GM23338 (cell line): ENCODE results near the gene TRPC3. TPM values are rescaled to one million over a fixed set of nuclear protein-coding genes. Genes with fewer than 3 reads are reported as not detected.
"Not testable (repeated sequence)": the region's sequence is repeated elsewhere in the genome, so short reads cannot be mapped to it uniquely, and the experiment has no call there.

Source experiments
- ATAC-seq: fragments of 200-7000 bp; cut with Tn5 transposase; 3 replicates; pipeline ENCODE4 v1.9.1; 2020
- DNase-seq: peaks from one replicate; pipeline ENCODE4 v3.0.0-alpha.2; 2015; ENCODE audit warnings: low spot score
- H2AFZ ChIP-seq: fragments of 200-600 bp; sonication (generic); 2 replicates; pipeline ENCODE4 v1.8.0; 2016; ENCODE audit warnings: antibody characterized with exemption, mild to moderate bottlenecking, moderate library complexity
- H3F3A ChIP-seq: fragments of 200-600 bp; sonication (generic); replicated peaks from 2 replicates; pipeline ENCODE4 v1.8.0; 2017; ENCODE audit warnings: antibody characterized with exemption, mixed run types, low read depth
- H3K27ac ChIP-seq: fragments of 200-600 bp; sonication (generic); 2 replicates; pipeline ENCODE4 v1.6.1; 2016; ENCODE audit warnings: low read depth
- H3K27me3 ChIP-seq: fragments of 200-600 bp; sonication (generic); 2 replicates; pipeline ENCODE4 v1.8.0; 2016; ENCODE audit warnings: mild to moderate bottlenecking, mixed run types, moderate library complexity; ENCODE audit not compliant: insufficient read depth
- H3K36me3 ChIP-seq: fragments of 200-600 bp; sonication (generic); 2 replicates; pipeline ENCODE4 v1.8.0; 2016; ENCODE audit warnings: mild to moderate bottlenecking; ENCODE audit not compliant: insufficient read depth
- H3K4me1 ChIP-seq: fragments of 200-600 bp; sonication (generic); 2 replicates; pipeline ENCODE4 v1.8.0; 2016; ENCODE audit warnings: mild to moderate bottlenecking, moderate library complexity; ENCODE audit not compliant: insufficient read depth
- H3K4me2 ChIP-seq: fragments of 200-600 bp; sonication (generic); 2 replicates; pipeline ENCODE4 v1.7.1; 2017; ENCODE audit warnings: mixed run types
- H3K4me3 ChIP-seq: fragments of 200-600 bp; sonication (generic); 2 replicates; pipeline ENCODE4 v1.6.1; 2016; ENCODE audit warnings: mixed run types
- H3K79me2 ChIP-seq: fragments of 200-600 bp; sonication (generic); replicated peaks from 2 replicates; pipeline ENCODE4 v1.8.0; 2017; ENCODE audit warnings: mild to moderate bottlenecking; ENCODE audit not compliant: insufficient read depth
- H3K9me2 ChIP-seq: fragments of 200-600 bp; sonication (generic); 2 replicates; pipeline ENCODE4 v1.8.0; 2017; ENCODE audit not compliant: insufficient read depth
- H4K20me1 ChIP-seq: fragments of 200-600 bp; sonication (generic); replicated peaks from 2 replicates; pipeline ENCODE4 v1.8.0; 2017; ENCODE audit warnings: mild to moderate bottlenecking; ENCODE audit not compliant: insufficient read depth
- H3K27ac Mint-ChIP-seq: 2 replicates; pipeline ENCODE4 v1.8.0; 2020; ENCODE audit warnings: inconsistent platforms, mild to moderate bottlenecking, moderate library complexity, mixed read lengths
- H3K27me3 Mint-ChIP-seq: 3 replicates; pipeline ENCODE4 v1.8.0; 2022; ENCODE audit warnings: low read depth, mild to moderate bottlenecking, moderate library complexity, mixed read lengths, inconsistent platforms; ENCODE audit not compliant: insufficient read depth, poor library complexity
- H3K36me3 Mint-ChIP-seq: 3 replicates; pipeline ENCODE4 v1.8.0; 2021; ENCODE audit warnings: low read depth, mild to moderate bottlenecking, inconsistent platforms, moderate library complexity, mixed read lengths
- H3K4me1 Mint-ChIP-seq: 3 replicates; pipeline ENCODE4 v1.8.0; 2020; ENCODE audit warnings: mild to moderate bottlenecking, inconsistent platforms, mixed read lengths
- H3K4me3 Mint-ChIP-seq: 3 replicates; pipeline ENCODE4 v1.8.0; 2021; ENCODE audit warnings: moderate library complexity, mild to moderate bottlenecking, inconsistent platforms, mixed read lengths
- H3K9me3 Mint-ChIP-seq: 3 replicates; pipeline ENCODE4 v1.8.0; 2020; ENCODE audit warnings: moderate library complexity, mild to moderate bottlenecking, inconsistent platforms, mixed read lengths
- CREB1 ChIP-seq: fragments of 250-450 bp; sonication (Bioruptor Pico); IDR thresholded peaks from 2 replicates; pipeline ENCODE4 v1.5.0; 2020; ENCODE audit warnings: low read depth, mild to moderate bottlenecking, moderate library complexity
- EZH2 ChIP-seq: fragments of 200-600 bp; sonication (generic); IDR thresholded peaks from one replicate; pipeline ENCODE4 v1.8.0; 2017; ENCODE audit warnings: antibody characterized with exemption, mild to moderate bottlenecking, low read depth; ENCODE audit not compliant: unreplicated experiment
- EZH2phosphoT487 ChIP-seq: fragments of 200-600 bp; sonication (generic); IDR thresholded peaks from one replicate; pipeline ENCODE4 v1.8.1; 2018; ENCODE audit warnings: antibody characterized with exemption; ENCODE audit not compliant: unreplicated experiment
- JUNB ChIP-seq: IDR thresholded peaks from one replicate; pipeline ENCODE4 v1.6.1; 2016; ENCODE audit warnings: antibody characterized with exemption; ENCODE audit not compliant: unreplicated experiment
- POLR2AphosphoS5 ChIP-seq: IDR thresholded peaks from 2 replicates; pipeline ENCODE4 v1.6.1; 2016; ENCODE audit warnings: antibody characterized with exemption, low read depth
- REST ChIP-seq: IDR thresholded peaks from one replicate; pipeline ENCODE4 v1.6.1; 2018; ENCODE audit warnings: antibody characterized with exemption; ENCODE audit not compliant: unreplicated experiment
- STAT1 ChIP-seq: IDR thresholded peaks from one replicate; pipeline ENCODE4 v1.6.1; 2016; ENCODE audit warnings: antibody characterized with exemption; ENCODE audit not compliant: unreplicated experiment
- ZNF114 ChIP-seq: fragments of 250-450 bp; sonication (Bioruptor Pico); IDR thresholded peaks from 2 replicates; pipeline ENCODE4 v1.5.0; 2020; ENCODE audit warnings: mild to moderate bottlenecking, moderate library complexity
- polyA plus RNA-seq: library from polyadenylated mRNA; unstranded; fragments of >200 nt; fragmentation: Nextera tagmentation; extraction: Ambion mirVana; gene quantifications from 2 replicates; pipeline ENCODE4 v1.2.1, GENCODE V29; 2016
- total RNA-seq: library from RNA; depleted of rRNA; stranded (reverse); fragments of >200 nt; shearing (Covaris generic); gene quantifications from 2 replicates; pipeline ENCODE4 v1.2.3, GENCODE V29; 2014
- TF ChIP-seq, protein P1 (sequence below): IDR thresholded peaks from 2 replicates; pipeline ENCODE4 v1.6.1; 2016; ENCODE audit warnings: antibody characterized with exemption

TRPC3 gene
- total and polyA plus RNA-seq, 2 experiments from 2014 or later = 0.44 to 1.0 TPM

DNA sequence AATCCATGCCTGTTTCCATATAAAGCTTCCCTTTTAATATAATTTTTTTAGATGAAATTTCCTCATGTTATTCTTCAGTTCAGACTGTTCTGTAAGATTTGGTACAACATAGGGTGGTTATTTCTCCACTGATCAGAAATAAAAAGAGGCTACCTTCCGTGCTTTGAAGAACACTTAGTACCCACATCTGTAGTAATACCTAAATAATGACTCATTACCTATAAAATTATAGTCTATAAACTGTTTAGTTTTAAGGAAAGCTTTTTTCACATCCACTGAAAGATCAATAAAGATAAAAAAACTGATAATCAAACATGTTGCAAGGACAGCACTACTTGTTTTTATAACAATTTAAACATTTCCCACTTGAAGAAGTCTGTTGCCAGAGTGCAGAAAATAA lies 23.9 kb downstream of the TRPC3 start:
- no peak overlapping the region for H3K4me2 ChIP-seq
- Mint-ChIP-seq H3K4me1 (no peaks in the 10 kb centered on the region), H3K9me3 (no peaks in the 10 kb centered on the region), H3K27me3 (peaks cover 3% of the 10 kb centered on the region), H3K4me3 (no peak overlapping the region), H3K36me3 (no peaks in the 10 kb centered on the region), H3K27ac (no peak overlapping the region)
- H3K4me3 ChIP-seq = no peak overlapping the region
- no peak overlapping the region for H2AFZ ChIP-seq
- no peaks in the 10 kb centered on the region for H3K9me2 ChIP-seq
- no peaks in the 10 kb centered on the region for H3K36me3 ChIP-seq
- no peaks in the 10 kb centered on the region for H4K20me1 ChIP-seq
- DNase-seq (no peak), ATAC-seq (no peak)
- no peaks in the 10 kb centered on the region for H3K79me2 ChIP-seq
- no peak overlapping the region for H3K27ac ChIP-seq
- H3K4me1 ChIP-seq = no peaks in the 10 kb centered on the region
- TF ChIP-seq JUNB (no peak), POLR2AphosphoS5 (no peak), STAT1 (no peak), EZH2phosphoT487 (no peak), CREB1 (CRISPR knock-in tag) (no peak), EZH2 (no peak), ZNF114 (CRISPR knock-in tag) (no peak)
- TF ChIP-seq, protein P1, sequence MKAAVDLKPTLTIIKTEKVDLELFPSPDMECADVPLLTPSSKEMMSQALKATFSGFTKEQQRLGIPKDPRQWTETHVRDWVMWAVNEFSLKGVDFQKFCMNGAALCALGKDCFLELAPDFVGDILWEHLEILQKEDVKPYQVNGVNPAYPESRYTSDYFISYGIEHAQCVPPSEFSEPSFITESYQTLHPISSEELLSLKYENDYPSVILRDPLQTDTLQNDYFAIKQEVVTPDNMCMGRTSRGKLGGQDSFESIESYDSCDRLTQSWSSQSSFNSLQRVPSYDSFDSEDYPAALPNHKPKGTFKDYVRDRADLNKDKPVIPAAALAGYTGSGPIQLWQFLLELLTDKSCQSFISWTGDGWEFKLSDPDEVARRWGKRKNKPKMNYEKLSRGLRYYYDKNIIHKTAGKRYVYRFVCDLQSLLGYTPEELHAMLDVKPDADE = no peak
- no peaks in the 10 kb centered on the region for H3F3A ChIP-seq
- H3K27me3 ChIP-seq = no peaks in the 10 kb centered on the region

DNA sequence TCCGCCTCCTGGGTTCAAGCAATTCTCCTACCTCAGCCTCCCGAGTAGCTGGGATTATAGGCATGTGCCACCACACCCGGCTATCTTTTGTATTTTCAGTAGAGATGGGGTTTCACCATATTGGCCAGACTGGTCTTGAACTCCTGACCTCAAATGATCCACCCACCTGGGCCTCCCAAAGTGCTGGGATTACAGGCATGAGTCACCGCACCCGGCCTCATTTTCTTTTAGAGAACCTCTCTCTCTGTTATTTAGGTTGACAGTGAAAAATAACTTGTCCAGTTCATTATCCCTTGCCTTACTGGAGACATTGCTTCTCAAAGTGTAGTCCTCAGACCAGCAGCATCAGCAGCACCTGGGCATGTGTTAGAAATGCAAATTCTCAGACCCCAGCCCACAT lies 25.4 kb downstream of the TRPC3 start:
- not testable (repeated sequence) for H3K4me2 ChIP-seq, H3K9me3 Mint-ChIP-seq

GRCh38 chr4:121923306-121923705 lies 28.6 kb downstream of the TRPC3 start:
- ATAC-seq (no peak), DNase-seq (no peak)
- no peaks in the 10 kb centered on the region for H3F3A ChIP-seq
- Mint-ChIP-seq H3K4me1 (no peaks in the 10 kb centered on the region), H3K9me3 (no peaks in the 10 kb centered on the region), H3K27ac (no peak overlapping the region), H3K27me3 (no peaks in the 10 kb centered on the region), H3K4me3 (no peak overlapping the region), H3K36me3 (no peaks in the 10 kb centered on the region)
- no peak overlapping the region for H3K27ac ChIP-seq
- no peak overlapping the region for H3K4me2 ChIP-seq
- no peaks in the 10 kb centered on the region for H3K79me2 ChIP-seq
- no peak overlapping the region for H3K4me3 ChIP-seq
- H3K27me3 ChIP-seq = no peaks in the 10 kb centered on the region
- H2AFZ ChIP-seq = no peak overlapping the region; the same call in 1 of the 2 replicates
- no peaks in the 10 kb centered on the region for H3K36me3 ChIP-seq
- H3K9me2 ChIP-seq = no peaks in the 10 kb centered on the region
- H3K4me1 ChIP-seq = no peaks in the 10 kb centered on the region
- no peaks in the 10 kb centered on the region for H4K20me1 ChIP-seq
- TF ChIP-seq REST = no peak

More for the DNA sequence above, 25.4 kb downstream of the TRPC3 start:
- H3K4me1 Mint-ChIP-seq, H3K79me2 ChIP-seq, DNase-seq, H2AFZ ChIP-seq, H3K27ac Mint-ChIP-seq, H3F3A ChIP-seq, H3K4me3 ChIP-seq, H3K36me3 Mint-ChIP-seq, H3K4me1 ChIP-seq, H3K9me2 ChIP-seq, H3K27ac ChIP-seq, H3K36me3 ChIP-seq, H3K4me3 Mint-ChIP-seq, H3K27me3 Mint-ChIP-seq, H3K27me3 ChIP-seq, H4K20me1 ChIP-seq, ATAC-seq: not testable (repeated sequence)
